ENCODE results near the gene ZNF292.

DNA sequence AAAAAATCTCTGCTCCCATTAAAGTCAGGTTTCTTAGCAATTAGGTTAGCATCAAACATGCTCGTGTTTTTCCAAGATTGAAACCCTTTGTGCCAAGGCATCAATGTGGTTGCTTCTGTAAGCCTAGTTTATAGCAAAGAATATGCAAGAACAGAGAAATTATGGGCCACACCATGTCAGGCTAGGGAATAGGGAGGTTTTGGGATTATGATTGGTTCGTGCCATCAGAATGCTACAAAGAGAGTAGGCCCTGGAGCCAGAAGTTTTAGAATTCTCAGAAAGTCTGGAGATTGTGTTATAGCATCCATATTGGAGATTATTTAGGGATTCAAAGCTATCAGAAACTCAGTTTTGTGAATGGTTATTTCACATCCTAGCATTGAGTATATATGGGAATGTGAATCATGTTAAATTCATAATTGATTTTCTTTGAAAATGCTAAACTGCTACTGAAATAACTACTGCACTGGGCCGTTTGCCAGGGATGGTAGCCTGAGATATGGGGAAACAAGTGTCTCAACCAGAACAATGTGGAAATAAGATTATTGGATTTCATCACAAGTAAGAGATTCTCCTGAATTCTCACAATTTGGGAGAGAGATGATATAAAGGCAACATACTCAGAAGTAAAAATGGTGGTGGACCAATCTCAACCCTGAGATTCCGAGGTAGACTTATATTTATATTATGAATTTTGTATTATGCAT lies 45.3 kb downstream of the ZNF292 start:
- no peak for TF ChIP-seq EZH2 (IDR thresholded peaks at IDR 0.05)
- TF ChIP-seq POLR2AphosphoS5 (IDR thresholded peaks at IDR 0.05; ENCODE audit: borderline replicate concordance, low read depth, low read length), result no peak

Measured in SK-N-MC (cell line).